Fibroblast of pulmonary artery (primary cell): ENCODE results near the gene CLEC4G.

Experiments
- DNase-seq: peaks from one replicate; pipeline ENCODE4 v3.0.0-alpha.2; 2010; ENCODE audit warnings: low read depth
- H3K4me3 ChIP-seq: replicated peaks from 2 replicates; pipeline ENCODE4 v1.5.1; 2011; ENCODE audit warnings: low read depth, mild to moderate bottlenecking, control low read depth, low read length, moderate library complexity
- CTCF ChIP-seq: IDR thresholded peaks from 2 replicates; pipeline ENCODE4 v1.5.1; 2011; ENCODE audit warnings: mild to moderate bottlenecking, control low read depth, low read length, inconsistent platforms; ENCODE audit errors: missing control alignments

The CLEC4G gene

GRCh38 chr19:7732045-7732444 is at the start of gene CLEC4G:
CLEC4G (minus strand) TSS chr19:7732110; CDS start chr19:7732102, 8 bp downstream.
- no peak for DNase-seq
- no peak for TF ChIP-seq CTCF
- H3K4me3 ChIP-seq, result no peak within 1 kb of the TSS

GRCh38 chr19:7781157-7781556 is 49.2 kb upstream of the CLEC4G start:
- no peak overlapping the region for H3K4me3 ChIP-seq
- no peak for DNase-seq
- TF ChIP-seq CTCF, result no peak

GRCh38 chr19:7779631-7780486 is 47.9 kb upstream of the CLEC4G start:
- no peak overlapping the region for H3K4me3 ChIP-seq
- DNase-seq, result no peak
- TF ChIP-seq CTCF, result no peak

- no peak for TF ChIP-seq CTCF
- no peak for DNase-seq
- no peak overlapping the region for H3K4me3 ChIP-seq
Observed at GRCh38 chr19:7778081-7778480, 46.2 kb upstream of the CLEC4G start.

- H3K4me3 ChIP-seq, result no peak overlapping the region
- no peak for DNase-seq
- no peak for TF ChIP-seq CTCF
Observed at GRCh38 chr19:7775761-7776160, 43.9 kb upstream of the CLEC4G start.

GRCh38 chr19:7773841-7774240 is 41.9 kb upstream of the CLEC4G start:
- no peak for DNase-seq
- no peak for TF ChIP-seq CTCF
- no peak overlapping the region for H3K4me3 ChIP-seq

GRCh38 chr19:7772752-7773291 is 40.9 kb upstream of the CLEC4G start:
- TF ChIP-seq CTCF, result no peak
- peak; percentile 25 for DNase-seq
- H3K4me3 ChIP-seq, result no peak overlapping the region
